Middle frontal gyrus (tissue), 1 donor: ENCODE measurements around the gene ABCA12.
"Not testable (repeated sequence)": the region's sequence is repeated elsewhere in the genome, so short reads cannot be mapped to it uniquely, and the experiment has no call there.

Experiments used
- DNase-seq: peaks from one replicate; pipeline ENCODE4 v3.0.0-alpha.2; 2015; ENCODE audit warnings: low spot score; ENCODE audit errors: extremely low spot score

The ABCA12 gene, protein sequence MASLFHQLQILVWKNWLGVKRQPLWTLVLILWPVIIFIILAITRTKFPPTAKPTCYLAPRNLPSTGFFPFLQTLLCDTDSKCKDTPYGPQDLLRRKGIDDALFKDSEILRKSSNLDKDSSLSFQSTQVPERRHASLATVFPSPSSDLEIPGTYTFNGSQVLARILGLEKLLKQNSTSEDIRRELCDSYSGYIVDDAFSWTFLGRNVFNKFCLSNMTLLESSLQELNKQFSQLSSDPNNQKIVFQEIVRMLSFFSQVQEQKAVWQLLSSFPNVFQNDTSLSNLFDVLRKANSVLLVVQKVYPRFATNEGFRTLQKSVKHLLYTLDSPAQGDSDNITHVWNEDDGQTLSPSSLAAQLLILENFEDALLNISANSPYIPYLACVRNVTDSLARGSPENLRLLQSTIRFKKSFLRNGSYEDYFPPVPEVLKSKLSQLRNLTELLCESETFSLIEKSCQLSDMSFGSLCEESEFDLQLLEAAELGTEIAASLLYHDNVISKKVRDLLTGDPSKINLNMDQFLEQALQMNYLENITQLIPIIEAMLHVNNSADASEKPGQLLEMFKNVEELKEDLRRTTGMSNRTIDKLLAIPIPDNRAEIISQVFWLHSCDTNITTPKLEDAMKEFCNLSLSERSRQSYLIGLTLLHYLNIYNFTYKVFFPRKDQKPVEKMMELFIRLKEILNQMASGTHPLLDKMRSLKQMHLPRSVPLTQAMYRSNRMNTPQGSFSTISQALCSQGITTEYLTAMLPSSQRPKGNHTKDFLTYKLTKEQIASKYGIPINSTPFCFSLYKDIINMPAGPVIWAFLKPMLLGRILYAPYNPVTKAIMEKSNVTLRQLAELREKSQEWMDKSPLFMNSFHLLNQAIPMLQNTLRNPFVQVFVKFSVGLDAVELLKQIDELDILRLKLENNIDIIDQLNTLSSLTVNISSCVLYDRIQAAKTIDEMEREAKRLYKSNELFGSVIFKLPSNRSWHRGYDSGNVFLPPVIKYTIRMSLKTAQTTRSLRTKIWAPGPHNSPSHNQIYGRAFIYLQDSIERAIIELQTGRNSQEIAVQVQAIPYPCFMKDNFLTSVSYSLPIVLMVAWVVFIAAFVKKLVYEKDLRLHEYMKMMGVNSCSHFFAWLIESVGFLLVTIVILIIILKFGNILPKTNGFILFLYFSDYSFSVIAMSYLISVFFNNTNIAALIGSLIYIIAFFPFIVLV (N-terminal part only)

DNA sequence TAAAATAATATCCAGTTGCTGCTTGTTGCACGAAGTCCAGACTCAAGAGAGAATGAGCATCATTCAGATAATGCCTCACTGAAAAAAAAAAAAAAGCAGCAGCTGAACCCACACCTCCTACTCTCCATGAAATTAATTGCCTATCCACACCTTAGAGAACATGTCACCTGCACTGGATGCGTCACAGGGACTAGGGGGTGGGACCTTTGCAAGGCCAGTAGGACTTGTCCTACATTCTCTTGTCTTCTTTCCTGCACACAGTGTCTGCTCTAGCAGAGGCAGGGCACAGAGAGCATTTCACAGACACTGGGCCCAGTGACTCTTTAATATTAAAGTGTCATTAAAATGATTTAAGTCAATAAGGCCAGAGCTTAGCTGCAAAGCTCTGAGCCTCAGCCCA lies at the start of gene ABCA12:
TSS of gene ABCA12 (minus strand) at position 148 of the 400 bp plus-strand sequence. CDS start 418 bp downstream, outside the sequence.
- no peak for DNase-seq

DNA sequence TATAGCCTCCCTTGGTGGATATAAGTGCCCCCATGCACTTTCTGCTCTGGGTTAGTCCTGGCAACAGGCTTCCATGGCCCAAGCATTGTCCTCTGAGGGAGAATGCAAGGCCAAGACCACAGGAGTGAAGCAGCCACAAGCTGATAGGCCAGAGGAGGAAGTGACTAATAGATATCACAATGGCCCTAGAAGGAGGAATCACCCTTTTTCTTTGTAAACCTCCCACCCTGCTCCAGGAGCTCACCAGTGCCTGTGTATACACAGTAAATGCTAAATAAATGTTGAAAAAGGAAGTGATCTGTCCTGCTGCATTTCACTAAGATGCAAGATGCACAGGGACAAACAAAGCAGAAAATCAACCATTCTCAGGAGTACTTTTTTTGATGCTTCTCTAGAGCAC lies 49.7 kb upstream of the ABCA12 start:
- DNase-seq = no peak

DNA sequence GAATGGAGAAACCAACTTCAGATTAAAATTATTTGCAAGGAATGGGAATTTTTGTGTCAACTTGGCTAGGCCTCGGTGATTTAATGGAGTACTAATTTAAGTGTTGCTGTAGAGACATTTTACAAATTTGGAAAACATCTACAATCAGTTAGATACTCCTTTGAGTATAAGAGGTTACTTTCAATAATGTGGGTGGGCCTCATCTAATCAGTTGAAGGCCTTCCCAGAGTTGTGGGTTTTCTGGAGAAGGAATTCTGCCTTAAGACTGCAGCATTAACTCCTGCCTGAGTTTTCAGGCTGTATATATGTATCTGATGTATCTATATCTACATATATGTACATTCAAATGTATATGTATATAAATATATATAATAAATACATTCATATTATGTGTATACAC lies 47.6 kb upstream of the ABCA12 start:
- no peak for DNase-seq

DNA sequence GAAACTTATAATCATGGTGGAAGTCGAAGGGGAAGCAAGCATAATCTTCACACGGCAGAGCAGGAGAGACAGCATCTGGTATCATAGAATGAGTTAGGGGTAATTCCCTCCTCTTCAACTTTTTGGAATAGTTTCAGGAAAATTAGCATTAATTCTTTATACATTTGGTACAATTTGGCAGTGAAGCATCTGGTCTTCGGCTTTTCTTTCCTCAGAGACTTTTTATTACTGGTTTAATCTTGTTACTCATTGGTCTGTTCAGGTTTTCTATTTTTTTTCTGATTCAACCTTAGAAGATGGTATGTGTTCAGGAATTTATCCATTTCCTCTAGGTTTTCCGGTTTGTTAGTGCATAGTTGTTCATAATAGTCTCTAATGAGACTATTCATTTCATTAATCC lies 39.7 kb upstream of the ABCA12 start:
- DNase-seq = no peak

DNA sequence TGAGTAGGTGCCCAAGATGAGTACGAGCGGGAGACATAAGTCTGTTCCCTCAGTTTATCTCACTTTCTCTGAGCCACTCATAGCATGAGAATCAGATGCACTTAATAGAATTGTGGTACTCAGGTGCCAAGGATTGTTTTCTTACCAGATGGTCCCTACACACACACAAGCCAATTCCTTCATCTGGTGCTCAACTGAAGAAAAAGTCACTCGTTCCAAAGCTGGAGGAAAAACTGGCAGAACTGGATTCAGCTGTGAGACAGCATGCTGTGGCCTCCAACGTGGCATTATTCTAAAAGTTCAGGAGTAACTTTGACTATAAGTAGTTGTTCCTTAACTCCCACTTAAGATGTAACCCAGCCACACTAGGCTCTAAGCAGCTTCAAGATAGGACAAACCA lies 33.4 kb upstream of the ABCA12 start:
- no peak for DNase-seq

DNA sequence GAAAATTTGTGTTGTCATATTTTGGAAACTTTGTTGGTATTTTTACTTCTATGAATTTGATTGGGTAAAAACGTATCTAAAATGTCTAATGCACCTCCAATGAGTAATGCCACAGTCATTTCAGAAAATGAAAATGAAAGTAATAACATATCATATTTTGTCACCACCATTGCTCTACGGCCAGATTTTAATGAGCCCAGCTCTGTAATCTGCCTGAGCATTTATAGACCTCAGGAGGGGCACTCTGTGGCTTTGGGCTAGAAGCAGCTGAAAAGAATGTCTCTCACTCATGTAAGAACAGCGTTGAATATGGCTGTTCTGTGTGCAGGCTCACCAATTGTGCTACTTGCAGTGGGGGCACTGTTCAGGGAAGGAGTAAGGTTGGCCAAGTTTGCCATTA lies 32.7 kb upstream of the ABCA12 start:
- no peak for DNase-seq

DNA sequence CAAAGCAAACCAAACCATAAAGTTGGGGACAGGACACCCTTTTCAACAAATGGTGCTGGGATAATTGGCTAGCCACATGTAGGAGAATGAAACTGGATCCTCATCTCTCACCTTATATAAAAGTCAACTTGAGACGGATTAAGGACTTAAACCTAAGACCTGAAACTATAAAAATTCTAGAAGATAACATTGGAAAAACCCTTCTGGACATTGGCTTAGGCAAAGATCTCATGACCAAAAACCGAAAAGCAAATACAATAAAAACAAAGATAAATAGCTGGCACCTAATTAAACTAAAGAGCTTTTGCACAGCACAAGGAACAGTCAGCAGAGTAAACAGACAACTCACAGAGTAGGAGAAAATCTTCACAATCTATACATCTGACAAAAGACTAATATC lies 28.1 kb upstream of the ABCA12 start:
- not testable (repeated sequence) for DNase-seq

DNA sequence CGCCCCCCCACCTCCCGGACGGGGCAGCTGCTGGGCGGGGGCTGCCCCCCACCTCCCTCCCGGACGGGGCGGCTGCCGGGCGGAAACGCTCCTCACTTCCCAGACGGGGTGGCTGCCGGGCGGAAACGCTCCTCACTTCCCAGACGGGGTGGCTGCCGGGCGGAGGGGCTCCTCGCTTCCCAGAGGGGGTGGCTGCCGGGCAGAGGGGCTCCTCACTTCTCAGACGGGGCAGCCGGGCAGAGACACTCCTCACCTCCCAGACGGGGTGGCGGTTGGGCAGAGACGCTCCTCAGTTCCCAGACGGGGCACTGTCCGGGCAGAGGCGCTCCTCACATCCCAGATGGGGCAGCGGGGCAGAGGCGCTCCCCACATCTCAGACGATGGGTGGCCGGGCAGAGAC lies 24.9 kb upstream of the ABCA12 start:
- DNase-seq = not testable (repeated sequence)

DNA sequence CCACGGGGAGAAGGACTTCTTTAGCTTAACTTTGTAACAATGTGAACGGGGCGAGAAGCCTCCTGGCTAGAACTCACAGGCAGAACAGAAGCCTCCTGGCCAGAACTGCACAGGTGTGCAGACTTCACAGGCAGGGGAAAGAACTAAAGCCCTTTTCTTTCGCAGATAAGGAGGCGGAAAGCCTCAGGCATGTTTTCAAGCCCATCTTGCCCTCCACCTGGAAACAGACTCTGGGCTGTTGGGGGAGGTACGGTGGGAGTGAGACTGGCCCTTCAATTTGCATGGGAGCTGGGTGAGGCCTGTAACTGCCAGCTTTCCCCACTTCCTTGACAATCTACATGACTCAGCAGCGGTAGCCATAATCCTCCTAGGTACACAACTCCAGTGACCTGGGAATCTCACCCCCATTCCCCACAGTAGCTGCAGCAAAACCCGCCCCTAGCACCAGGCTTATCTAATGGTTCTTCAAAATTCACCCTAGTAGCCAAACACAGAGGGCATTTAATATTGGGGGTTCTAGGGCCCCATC lies 22.9 kb upstream of the ABCA12 start:
- DNase-seq = no peak

DNA sequence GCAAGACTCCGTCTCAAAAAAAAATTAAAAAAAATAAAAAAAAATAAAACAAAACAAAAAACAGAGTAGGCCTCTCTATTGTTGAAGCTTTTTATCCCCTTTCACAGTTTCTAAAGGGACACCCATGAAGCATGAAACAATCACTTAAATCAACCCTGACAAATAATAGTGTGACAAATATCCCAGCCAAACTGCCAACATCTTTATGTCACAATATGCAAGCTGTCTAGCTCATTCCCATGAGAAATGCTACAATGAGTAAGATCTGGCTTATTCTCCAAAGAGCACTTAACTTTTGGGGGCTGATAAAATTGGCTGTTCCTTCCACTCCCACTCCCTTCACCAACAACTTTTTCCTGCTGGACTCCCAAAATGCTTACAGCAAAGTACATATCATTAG lies 21.7 kb upstream of the ABCA12 start:
- no peak for DNase-seq

DNA sequence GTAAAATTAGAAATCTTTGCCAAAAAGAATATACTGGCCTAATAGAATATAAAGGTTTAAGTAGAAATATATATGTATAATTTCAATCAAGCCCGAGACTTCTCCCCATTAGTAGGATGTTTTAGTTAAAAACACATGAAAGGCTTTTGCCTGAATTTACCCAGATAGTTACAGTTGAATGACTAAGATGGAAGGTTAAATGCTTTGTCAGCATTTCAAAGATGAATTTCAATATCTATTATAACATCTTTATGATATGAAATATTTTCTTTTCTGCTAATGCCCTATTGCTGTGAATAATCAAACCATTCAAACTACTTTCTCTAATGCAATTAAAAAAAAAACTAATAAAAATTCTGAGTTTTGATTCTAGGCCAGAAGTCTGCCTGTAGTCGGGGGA lies 18.0 kb upstream of the ABCA12 start:
- no peak for DNase-seq

DNA sequence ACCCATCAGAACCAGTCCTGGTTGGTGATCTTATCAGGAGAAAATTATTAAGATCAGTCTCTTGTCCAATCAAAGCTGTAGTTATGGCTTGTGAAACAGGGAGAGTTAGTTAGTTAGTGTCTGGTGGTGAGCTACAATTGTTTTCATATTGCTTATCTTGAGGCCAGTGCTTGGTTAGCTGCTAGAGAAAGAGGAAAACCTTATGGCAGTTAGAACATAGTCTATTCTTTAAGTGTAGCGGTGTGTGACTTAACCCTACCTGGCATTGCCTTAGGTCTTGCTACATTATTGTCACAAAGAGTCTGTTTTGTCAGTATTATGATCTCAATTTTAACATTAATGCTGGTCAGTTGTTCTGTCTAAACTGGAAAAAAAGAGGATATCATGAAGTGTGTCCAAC lies 11.5 kb upstream of the ABCA12 start:
- DNase-seq = no peak

DNA sequence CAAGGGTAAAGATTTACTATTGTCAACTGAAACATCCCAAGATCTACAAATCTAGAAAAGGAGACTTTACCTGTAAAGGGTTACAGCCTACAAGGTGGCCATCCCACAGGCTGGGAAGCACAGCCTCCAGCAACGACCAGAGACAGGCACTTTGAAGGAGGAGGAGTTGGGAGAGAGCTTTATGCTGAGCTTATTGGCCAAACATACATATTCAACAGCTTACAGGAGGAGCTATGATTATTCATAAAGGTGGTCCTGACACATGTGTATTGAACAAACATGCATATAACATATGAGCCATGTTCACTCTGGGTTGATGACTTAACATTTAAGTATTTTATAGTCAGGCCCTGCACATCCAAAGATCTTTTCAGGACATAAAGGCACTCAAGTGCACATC lies 11.1 kb upstream of the ABCA12 start:
- no peak for DNase-seq

DNA sequence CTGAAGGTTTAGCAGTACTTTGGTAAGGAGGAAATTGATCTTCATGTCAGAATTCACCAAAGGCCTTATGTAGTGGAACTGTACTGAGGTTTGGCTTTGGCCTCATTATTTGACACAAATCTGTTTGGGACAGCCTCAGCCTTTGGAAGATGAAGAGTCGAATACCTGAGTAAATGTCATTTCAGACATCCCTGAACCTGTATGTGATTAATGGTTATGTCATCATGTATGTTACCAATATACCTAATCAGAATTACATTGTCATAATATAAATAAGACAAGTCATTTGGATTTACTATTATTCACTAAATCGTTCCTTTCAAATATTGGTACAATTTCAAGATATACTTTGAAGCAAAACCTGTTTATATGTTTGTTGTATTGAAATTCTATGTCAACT lies 10.6 kb upstream of the ABCA12 start:
- no peak for DNase-seq

DNA sequence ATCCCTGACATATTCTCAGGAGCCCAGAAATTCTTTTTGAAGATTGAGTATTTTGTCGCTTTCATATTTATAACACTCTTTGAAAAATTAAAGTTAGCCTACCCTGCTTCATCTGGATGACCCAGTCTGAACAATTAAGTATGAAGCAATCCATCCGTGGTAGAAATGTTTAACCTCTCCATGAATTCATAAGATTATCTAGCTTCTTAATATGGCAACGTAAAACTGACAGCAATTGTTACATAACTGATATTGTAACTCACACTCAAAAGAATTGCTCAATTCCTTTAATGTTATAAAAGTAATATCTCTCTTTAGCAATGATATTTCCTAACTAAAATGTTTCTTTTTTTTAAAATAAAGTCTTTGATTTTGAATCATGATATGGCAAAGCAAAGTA lies 7.2 kb upstream of the ABCA12 start:
- DNase-seq = no peak

DNA sequence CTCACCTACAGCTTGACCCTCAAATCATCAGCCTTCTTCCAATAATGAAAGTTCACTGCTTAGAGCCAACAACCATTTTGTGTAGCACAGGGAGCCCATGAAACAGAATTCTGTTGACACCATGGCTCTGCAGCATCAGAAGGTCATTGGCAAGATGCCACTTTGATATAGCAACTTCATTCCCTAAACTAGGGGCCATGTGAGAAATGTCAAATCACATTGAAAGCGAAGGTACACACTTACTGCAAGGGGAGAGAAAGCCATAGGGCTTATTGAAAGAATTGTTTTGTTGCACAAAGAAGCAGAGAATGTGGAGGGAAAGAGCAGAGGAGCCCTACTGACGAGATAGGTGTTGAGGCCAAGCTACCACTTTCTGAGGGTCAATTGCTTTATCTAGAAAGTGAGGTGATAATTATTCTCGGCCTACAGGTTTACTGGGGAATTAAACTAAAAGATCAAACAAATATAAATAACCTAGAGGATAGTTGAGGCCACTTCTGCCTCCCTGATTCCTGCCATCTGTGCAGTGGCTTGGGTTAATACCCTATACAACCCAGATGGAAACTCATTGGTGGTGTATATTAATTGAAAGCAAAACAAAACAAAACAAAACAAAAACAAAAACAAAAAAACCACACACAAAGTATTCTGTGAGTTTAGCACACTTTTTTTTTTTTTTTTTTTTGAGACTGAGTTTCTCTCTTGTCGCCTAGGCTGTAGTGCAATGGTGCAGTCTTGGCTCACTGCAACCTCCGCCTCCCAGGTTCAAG lies 5.9 kb upstream of the ABCA12 start:
- no peak for DNase-seq

DNA sequence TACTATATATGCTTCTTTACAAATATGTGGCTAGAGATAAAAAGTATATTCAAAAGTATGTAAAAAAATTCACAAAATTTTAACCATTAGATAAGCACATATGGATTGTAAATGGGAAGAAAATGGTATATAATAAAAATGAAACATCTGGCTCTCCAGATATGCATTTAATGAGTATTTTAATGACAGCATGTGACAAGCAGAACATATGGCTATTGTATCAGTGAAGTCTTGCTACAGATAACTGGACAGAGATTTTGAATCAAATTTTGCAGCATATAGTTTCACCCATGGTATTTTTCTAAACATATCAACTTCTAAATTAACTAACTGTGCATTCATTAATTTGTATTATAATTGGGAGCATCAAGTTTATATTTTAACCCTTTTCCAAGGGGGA lies 5.0 kb upstream of the ABCA12 start:
- no peak for DNase-seq

DNA sequence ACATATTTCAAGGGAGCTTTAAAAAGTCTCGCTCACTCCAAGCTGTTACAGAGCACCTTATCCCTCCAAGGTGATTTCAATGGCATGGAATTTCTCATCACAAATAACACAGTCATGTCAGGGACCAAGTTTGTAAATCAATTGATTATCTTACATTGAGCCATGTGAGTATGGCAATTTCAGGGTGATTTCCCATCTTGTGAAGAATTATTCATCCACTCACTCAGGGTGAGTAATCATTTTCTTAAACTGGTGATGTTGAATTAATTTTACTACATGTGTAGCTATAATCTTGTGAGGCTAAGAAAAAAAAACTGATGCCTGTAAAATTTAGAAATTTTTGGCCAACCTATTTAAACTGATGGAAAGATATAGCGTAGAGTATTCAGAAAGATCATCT lies 3.3 kb upstream of the ABCA12 start:
- DNase-seq = no peak

DNA sequence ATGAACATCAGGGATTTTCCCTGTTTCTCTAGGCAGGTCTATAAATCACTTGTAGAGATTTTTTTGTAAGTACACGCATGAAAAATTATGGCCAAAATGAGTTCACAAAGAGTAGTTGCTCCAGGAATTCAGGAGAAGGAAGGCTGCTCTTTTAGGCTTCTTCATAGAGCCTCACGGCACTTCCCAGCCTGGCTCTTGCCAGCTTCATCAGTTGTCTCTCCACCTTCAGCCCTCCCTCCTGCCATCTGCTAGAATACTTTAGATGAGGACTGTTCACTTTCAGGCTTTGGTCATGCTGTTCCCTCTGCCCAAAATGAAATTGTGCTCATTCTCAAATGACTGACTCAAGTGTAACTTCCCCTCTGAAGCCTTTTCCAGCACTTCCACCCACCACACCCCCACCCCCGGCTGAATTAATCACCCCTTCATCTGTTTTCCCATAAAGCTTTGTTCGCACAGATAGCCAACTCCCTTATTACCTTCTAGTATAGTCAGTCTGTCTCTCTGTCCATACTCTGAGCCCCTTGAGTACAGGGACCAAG lies 1.8 kb upstream of the ABCA12 start:
- DNase-seq = no peak

DNA sequence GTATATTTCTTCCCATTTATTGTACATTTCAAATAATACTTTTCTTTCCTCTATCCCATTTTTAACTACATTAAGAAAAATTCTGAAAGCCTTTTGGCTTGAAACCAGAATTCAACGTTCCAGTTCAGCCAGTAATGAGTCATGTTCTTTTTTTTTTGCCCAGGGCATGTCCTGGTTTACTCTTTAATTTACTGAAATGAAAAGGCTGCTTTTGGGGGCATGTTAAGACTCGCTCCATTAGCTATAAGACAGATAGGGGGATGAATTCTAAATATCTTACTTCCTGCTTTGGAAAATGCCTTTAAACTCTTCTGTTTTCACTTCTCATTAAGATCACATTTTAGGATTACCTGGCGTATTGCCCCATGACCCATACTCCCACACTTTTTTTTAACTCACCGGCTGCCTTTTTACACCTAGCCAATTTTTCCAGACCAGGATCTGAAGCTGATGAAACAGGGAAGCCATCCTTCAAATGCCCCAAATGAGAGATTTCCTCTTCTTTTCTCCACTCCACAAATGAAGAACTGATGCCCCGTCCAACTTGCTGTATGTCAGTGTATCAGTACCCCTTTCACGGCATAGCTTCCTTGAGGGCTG lies 585 bp downstream of the ABCA12 start:
- DNase-seq = no peak
